Caco-2 (cell line): ENCODE measurements around the gene LVRN. TPM values are rescaled to one million over a fixed set of nuclear protein-coding genes. Genes with fewer than 3 reads are reported as not detected.

Source experiments
- BruUV-seq: library from RNA; stranded (reverse); fragments of 400-500 nt; replicated peaks from 2 replicates; lab custom pipeline; 2021; lab: Mats Ljungman, UMichigan
- CTCF ChIA-PET: fragments of 300-600 bp; sonication (Branson Sonifier 250); formaldehyde crosslinking; loops from one replicate; lab custom pipeline; 2022; ENCODE audit warnings: antibody characterized with exemption; lab: Charles Lee
- POLR2A ChIA-PET: fragments of 300-600 bp; sonication (Branson Sonifier 250); formaldehyde crosslinking; loops from one replicate; lab custom pipeline; 2022; ENCODE audit warnings: antibody characterized with exemption; lab: Charles Lee
- DNase-seq, 2 experiments: peaks; one replicate each; pipeline versions ENCODE4 v3.0.0 to v3.0.0-alpha.2; 2020 to 2022
- H3K27me3 ChIP-seq: replicated peaks from 2 replicates; pipeline ENCODE4 v1.6.0; 2011; ENCODE audit warnings: low read length; ENCODE audit not compliant: control insufficient read depth, insufficient read depth
- H3K36me3 ChIP-seq: 2 replicates; pipeline ENCODE4 v1.5.1; 2011; ENCODE audit warnings: low read length; ENCODE audit not compliant: control insufficient read depth, insufficient read depth
- H3K4me1 ChIP-seq: fragments of 250-450 bp; sonication (Bioruptor Pico); 2 replicates; pipeline ENCODE4 v1.5.1; 2020; ENCODE audit warnings: mild to moderate bottlenecking
- H3K4me3 ChIP-seq: 2 replicates; pipeline ENCODE4 v1.5.1; 2011; ENCODE audit warnings: low read depth, mild to moderate bottlenecking, control low read depth, low read length
- H3K9me3 ChIP-seq: fragments of 250-450 bp; sonication (Bioruptor Pico); 2 replicates; pipeline ENCODE4 v1.5.1; 2020; ENCODE audit warnings: mild to moderate bottlenecking, moderate library complexity
- H3K27ac Mint-ChIP-seq: one replicate; pipeline ENCODE4 v1.8.0; 2022; ENCODE audit warnings: mixed read lengths; ENCODE audit not compliant: unreplicated experiment
- H3K27me3 Mint-ChIP-seq: one replicate; pipeline ENCODE4 v1.8.0; 2022; ENCODE audit warnings: mixed read lengths; ENCODE audit not compliant: insufficient read depth, unreplicated experiment
- H3K36me3 Mint-ChIP-seq: one replicate; pipeline ENCODE4 v1.8.0; 2022; ENCODE audit warnings: mild to moderate bottlenecking, mixed read lengths; ENCODE audit not compliant: insufficient read depth, unreplicated experiment
- H3K4me1 Mint-ChIP-seq: one replicate; pipeline ENCODE4 v1.8.0; 2022; ENCODE audit warnings: low read depth, mixed read lengths; ENCODE audit not compliant: unreplicated experiment
- H3K4me3 Mint-ChIP-seq: one replicate; pipeline ENCODE4 v1.8.0; 2022; ENCODE audit warnings: mild to moderate bottlenecking, moderate library complexity, mixed read lengths; ENCODE audit not compliant: unreplicated experiment
- H3K9me3 Mint-ChIP-seq: one replicate; pipeline ENCODE4 v1.8.0; 2022; ENCODE audit warnings: mixed read lengths; ENCODE audit not compliant: unreplicated experiment
- CTCF ChIP-seq, 2 experiments: fragments of 200-600 bp in 1 of 2; IDR thresholded peaks; 1 replicate in 1 of 2; 2 replicates in 1 of 2; pipeline versions ENCODE4 v1.5.1 to v1.8.0; 2011 to 2022; ENCODE audit warnings: antibody characterized with exemption in 1 of 2, control low read depth in 1 of 2, inconsistent platforms in 1 of 2, low read depth in 1 of 2, low read length in 1 of 2, mild to moderate bottlenecking in 1 of 2, moderate library complexity in 1 of 2; ENCODE audit not compliant: insufficient read depth in 1 of 2, severe bottlenecking in 1 of 2, unreplicated experiment in 1 of 2
- intact Hi-C: fragments of 100-400 bp; cut with micrococcal nuclease; formaldehyde crosslinking; loops from one replicate; pipeline ENCODE4 v1.10.0; 2022; ENCODE audit not compliant: unreplicated experiment
- total RNA-seq: library from RNA; stranded (reverse); gene quantifications from 2 replicates; pipeline ENCODE4 v1.2.3, GENCODE V29; 2022

The LVRN gene
- total RNA-seq, 1 experiment from 2014 or later, result 0.27 TPM

- Histone ChIP-seq H3K36me3 (no peaks in the 10 kb centered on the region), H3K4me3 (no peak overlapping the region), H3K9me3 (no peaks in the 10 kb centered on the region), H3K27me3 (no peaks in the 10 kb centered on the region), H3K4me1 (no peaks in the 10 kb centered on the region)
- H3K27ac Mint-ChIP-seq, result no peak overlapping the region
- no TSS peak for BruUV-seq
- no peaks in the 10 kb centered on the region for H3K4me1 Mint-ChIP-seq
- H3K27me3 Mint-ChIP-seq, result peaks cover 12% of the 10 kb centered on the region
- TF ChIP-seq CTCF (IDR thresholded peaks at IDR 0.05; ENCODE audit: insufficient read depth in 1 of 2, low read depth in 1 of 2, low read length in 1 of 2, severe bottlenecking in 1 of 2, unreplicated experiment in 1 of 2), result no peak
- no peak overlapping the region for H3K4me3 Mint-ChIP-seq
- DNase-seq, result no peak
- ChIA-PET CTCF (no interaction called here), POLR2A (no interaction called here)
- no peaks in the 10 kb centered on the region for H3K9me3 Mint-ChIP-seq
- no peaks in the 10 kb centered on the region for H3K36me3 Mint-ChIP-seq
- intact Hi-C loops, result no loop called here
Measured at GRCh38 chr5:115983519-115983918, 21.2 kb downstream of the LVRN start.

- peaks cover 13% of the 10 kb centered on the region for H3K27me3 Mint-ChIP-seq
- ChIA-PET CTCF (no interaction called here), POLR2A (no interaction called here)
- no peak overlapping the region for H3K4me3 ChIP-seq
- H3K36me3 ChIP-seq, result no peaks in the 10 kb centered on the region
- no peak overlapping the region for H3K27ac Mint-ChIP-seq
- no peak overlapping the region for H3K4me3 Mint-ChIP-seq
- H3K4me1 ChIP-seq, result no peaks in the 10 kb centered on the region
- DNase-seq, result no peak
- no peaks in the 10 kb centered on the region for H3K9me3 Mint-ChIP-seq
- H3K27me3 ChIP-seq, result no peaks in the 10 kb centered on the region
- no peaks in the 10 kb centered on the region for H3K4me1 Mint-ChIP-seq
- no peaks in the 10 kb centered on the region for H3K36me3 Mint-ChIP-seq
- intact Hi-C loops, result no loop called here
- no TSS peak for BruUV-seq
- no peaks in the 10 kb centered on the region for H3K9me3 ChIP-seq
- TF ChIP-seq CTCF (IDR thresholded peaks at IDR 0.05; ENCODE audit: insufficient read depth in 1 of 2, low read depth in 1 of 2, low read length in 1 of 2, severe bottlenecking in 1 of 2, unreplicated experiment in 1 of 2), result no peak
Measured at GRCh38 chr5:115985802-115986757, 23.8 kb downstream of the LVRN start.

GRCh38 chr5:115988002-115988401 is 25.7 kb downstream of the LVRN start:
- POLR2A ChIA-PET, result no interaction called here
- Mint-ChIP-seq H3K4me3 (no peak overlapping the region), H3K27ac (no peak overlapping the region), H3K4me1 (no peaks in the 10 kb centered on the region), H3K9me3 (no peaks in the 10 kb centered on the region), H3K36me3 (no peaks in the 10 kb centered on the region), H3K27me3 (peaks cover 18% of the 10 kb centered on the region)
- CTCF ChIA-PET, result no interaction called here
- no TSS peak for BruUV-seq
- no peak for DNase-seq
- Histone ChIP-seq H3K9me3 (no peaks in the 10 kb centered on the region), H3K4me3 (no peak overlapping the region), H3K36me3 (no peaks in the 10 kb centered on the region), H3K27me3 (no peaks in the 10 kb centered on the region), H3K4me1 (no peaks in the 10 kb centered on the region)
- no peak for TF ChIP-seq CTCF (IDR thresholded peaks at IDR 0.05; ENCODE audit: insufficient read depth in 1 of 2, low read depth in 1 of 2, low read length in 1 of 2, severe bottlenecking in 1 of 2, unreplicated experiment in 1 of 2)
- intact Hi-C loops, result no loop called here
